GM23338 (cell line): ENCODE results near the gene NR2C2. TPM values are rescaled to one million over a fixed set of nuclear protein-coding genes. Genes with fewer than 3 reads are reported as not detected.

Experiments used
- ATAC-seq: fragments of 200-7000 bp; cut with Tn5 transposase; 3 replicates; pipeline ENCODE4 v1.9.1; 2020
- DNase-seq: peaks from one replicate; pipeline ENCODE4 v3.0.0-alpha.2; 2015; ENCODE audit warnings: low spot score
- H2AFZ ChIP-seq: fragments of 200-600 bp; sonication (generic); 2 replicates; pipeline ENCODE4 v1.8.0; 2016; ENCODE audit warnings: antibody characterized with exemption, mild to moderate bottlenecking, moderate library complexity
- H3F3A ChIP-seq: fragments of 200-600 bp; sonication (generic); replicated peaks from 2 replicates; pipeline ENCODE4 v1.8.0; 2017; ENCODE audit warnings: antibody characterized with exemption, mixed run types, low read depth
- H3K27ac ChIP-seq: fragments of 200-600 bp; sonication (generic); 2 replicates; pipeline ENCODE4 v1.6.1; 2016; ENCODE audit warnings: low read depth
- H3K27me3 ChIP-seq: fragments of 200-600 bp; sonication (generic); 2 replicates; pipeline ENCODE4 v1.8.0; 2016; ENCODE audit warnings: mild to moderate bottlenecking, mixed run types, moderate library complexity; ENCODE audit not compliant: insufficient read depth
- H3K36me3 ChIP-seq: fragments of 200-600 bp; sonication (generic); 2 replicates; pipeline ENCODE4 v1.8.0; 2016; ENCODE audit warnings: mild to moderate bottlenecking; ENCODE audit not compliant: insufficient read depth
- H3K4me1 ChIP-seq: fragments of 200-600 bp; sonication (generic); 2 replicates; pipeline ENCODE4 v1.8.0; 2016; ENCODE audit warnings: mild to moderate bottlenecking, moderate library complexity; ENCODE audit not compliant: insufficient read depth
- H3K4me2 ChIP-seq: fragments of 200-600 bp; sonication (generic); 2 replicates; pipeline ENCODE4 v1.7.1; 2017; ENCODE audit warnings: mixed run types
- H3K4me3 ChIP-seq: fragments of 200-600 bp; sonication (generic); 2 replicates; pipeline ENCODE4 v1.6.1; 2016; ENCODE audit warnings: mixed run types
- H3K79me2 ChIP-seq: fragments of 200-600 bp; sonication (generic); replicated peaks from 2 replicates; pipeline ENCODE4 v1.8.0; 2017; ENCODE audit warnings: mild to moderate bottlenecking; ENCODE audit not compliant: insufficient read depth
- H3K9me2 ChIP-seq: fragments of 200-600 bp; sonication (generic); 2 replicates; pipeline ENCODE4 v1.8.0; 2017; ENCODE audit not compliant: insufficient read depth
- H4K20me1 ChIP-seq: fragments of 200-600 bp; sonication (generic); replicated peaks from 2 replicates; pipeline ENCODE4 v1.8.0; 2017; ENCODE audit warnings: mild to moderate bottlenecking; ENCODE audit not compliant: insufficient read depth
- H3K27ac Mint-ChIP-seq: 2 replicates; pipeline ENCODE4 v1.8.0; 2020; ENCODE audit warnings: inconsistent platforms, mild to moderate bottlenecking, moderate library complexity, mixed read lengths
- H3K27me3 Mint-ChIP-seq: 3 replicates; pipeline ENCODE4 v1.8.0; 2022; ENCODE audit warnings: low read depth, mild to moderate bottlenecking, moderate library complexity, mixed read lengths, inconsistent platforms; ENCODE audit not compliant: insufficient read depth, poor library complexity
- H3K36me3 Mint-ChIP-seq: 3 replicates; pipeline ENCODE4 v1.8.0; 2021; ENCODE audit warnings: low read depth, mild to moderate bottlenecking, inconsistent platforms, moderate library complexity, mixed read lengths
- H3K4me1 Mint-ChIP-seq: 3 replicates; pipeline ENCODE4 v1.8.0; 2020; ENCODE audit warnings: mild to moderate bottlenecking, inconsistent platforms, mixed read lengths
- H3K4me3 Mint-ChIP-seq: 3 replicates; pipeline ENCODE4 v1.8.0; 2021; ENCODE audit warnings: moderate library complexity, mild to moderate bottlenecking, inconsistent platforms, mixed read lengths
- H3K9me3 Mint-ChIP-seq: 3 replicates; pipeline ENCODE4 v1.8.0; 2020; ENCODE audit warnings: moderate library complexity, mild to moderate bottlenecking, inconsistent platforms, mixed read lengths
- CREB1 ChIP-seq: fragments of 250-450 bp; sonication (Bioruptor Pico); IDR thresholded peaks from 2 replicates; pipeline ENCODE4 v1.5.0; 2020; ENCODE audit warnings: low read depth, mild to moderate bottlenecking, moderate library complexity
- CTCF ChIP-seq, 2 experiments: fragments of 200-600 bp in 1 of 2; sonication (generic) in 1 of 2; conservative IDR thresholded peaks; 2 replicates each; pipeline versions ENCODE4 v1.5.1 to v1.6.1; 2016 to 2017; ENCODE audit warnings: antibody characterized with exemption in 2 of 2, low read depth in 2 of 2, mild to moderate bottlenecking in 2 of 2, moderate library complexity in 1 of 2
- EZH2 ChIP-seq: fragments of 200-600 bp; sonication (generic); IDR thresholded peaks from one replicate; pipeline ENCODE4 v1.8.0; 2017; ENCODE audit warnings: antibody characterized with exemption, mild to moderate bottlenecking, low read depth; ENCODE audit not compliant: unreplicated experiment
- EZH2phosphoT487 ChIP-seq: fragments of 200-600 bp; sonication (generic); IDR thresholded peaks from one replicate; pipeline ENCODE4 v1.8.1; 2018; ENCODE audit warnings: antibody characterized with exemption; ENCODE audit not compliant: unreplicated experiment
- JUNB ChIP-seq: IDR thresholded peaks from one replicate; pipeline ENCODE4 v1.6.1; 2016; ENCODE audit warnings: antibody characterized with exemption; ENCODE audit not compliant: unreplicated experiment
- NANOG ChIP-seq: IDR thresholded peaks from 2 replicates; pipeline ENCODE4 v1.6.1; 2016; ENCODE audit warnings: antibody characterized with exemption, borderline replicate concordance
- POLR2AphosphoS5 ChIP-seq: IDR thresholded peaks from 2 replicates; pipeline ENCODE4 v1.6.1; 2016; ENCODE audit warnings: antibody characterized with exemption, low read depth
- STAT1 ChIP-seq: IDR thresholded peaks from one replicate; pipeline ENCODE4 v1.6.1; 2016; ENCODE audit warnings: antibody characterized with exemption; ENCODE audit not compliant: unreplicated experiment
- ZNF114 ChIP-seq: fragments of 250-450 bp; sonication (Bioruptor Pico); IDR thresholded peaks from 2 replicates; pipeline ENCODE4 v1.5.0; 2020; ENCODE audit warnings: mild to moderate bottlenecking, moderate library complexity
- ZNF331 ChIP-seq: fragments of 250-450 bp; sonication (Bioruptor Pico); IDR thresholded peaks from 2 replicates; pipeline ENCODE4 v1.5.0; 2020; ENCODE audit warnings: low read depth, mild to moderate bottlenecking, moderate library complexity
- ZNF462 ChIP-seq: fragments of 250-450 bp; sonication (Bioruptor Pico); IDR thresholded peaks from 2 replicates; pipeline ENCODE4 v1.5.0; 2020; ENCODE audit warnings: mild to moderate bottlenecking, moderate library complexity
- polyA plus RNA-seq: library from polyadenylated mRNA; unstranded; fragments of >200 nt; fragmentation: Nextera tagmentation; extraction: Ambion mirVana; gene quantifications from 2 replicates; pipeline ENCODE4 v1.2.1, GENCODE V29; 2016
- total RNA-seq: library from RNA; depleted of rRNA; stranded (reverse); fragments of >200 nt; shearing (Covaris generic); gene quantifications from 2 replicates; pipeline ENCODE4 v1.2.3, GENCODE V29; 2014
- TF ChIP-seq, protein P1 (sequence below): IDR thresholded peaks from one replicate; pipeline ENCODE4 v1.6.1; 2018; ENCODE audit warnings: antibody characterized with exemption; ENCODE audit not compliant: unreplicated experiment
- TF ChIP-seq, protein P2 (sequence below): IDR thresholded peaks from 2 replicates; pipeline ENCODE4 v1.6.1; 2016; ENCODE audit warnings: antibody characterized with exemption

The NR2C2 gene
- total and polyA plus RNA-seq, 2 experiments from 2014 or later = 12.0 to 57.2 TPM

- TF ChIP-seq ZNF462 (CRISPR knock-in tag) = no peak
- no peak for TF ChIP-seq ZNF331 (CRISPR knock-in tag)
- no peak for TF ChIP-seq ZNF114 (CRISPR knock-in tag)
- no peak for TF ChIP-seq EZH2phosphoT487
- no peak for TF ChIP-seq STAT1
Observed at GRCh38 chr3:15069441-15069840, 122.1 kb downstream of the NR2C2 start (continued).

DNA sequence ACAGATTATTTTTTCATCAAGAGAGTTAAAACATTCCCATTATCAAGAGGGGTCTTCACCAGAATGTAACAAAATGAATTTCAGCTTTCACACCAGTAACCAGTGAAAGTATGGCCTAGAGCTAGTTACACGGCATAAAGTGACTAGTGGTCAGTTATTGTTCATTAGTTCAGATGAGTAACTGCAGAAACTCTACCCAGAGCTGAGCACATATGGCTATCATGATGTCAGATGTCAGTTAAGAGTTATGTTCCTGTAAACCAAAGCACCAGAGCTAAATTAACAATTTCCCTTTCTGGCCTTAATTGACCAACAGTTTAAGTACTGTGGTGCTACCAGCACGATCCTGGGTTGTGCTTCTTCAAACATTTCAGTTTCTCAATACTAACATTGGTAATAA is 124.3 kb downstream of the NR2C2 start:
- Mint-ChIP-seq H3K36me3 (peaks cover 18% of the 10 kb centered on the region), H3K27ac (no peak overlapping the region), H3K4me1 (no peaks in the 10 kb centered on the region), H3K27me3 (peaks cover 9% of the 10 kb centered on the region), H3K4me3 (no peak overlapping the region), H3K9me3 (no peaks in the 10 kb centered on the region)
- Histone ChIP-seq H3K9me2 (no peaks in the 10 kb centered on the region), H3K27me3 (no peaks in the 10 kb centered on the region), H4K20me1 (0 out of 2 replicates have a peak, but pooled peaks cover 3% of the 10 kb centered on the region), H2AFZ (no peak overlapping the region), H3K79me2 (no peaks in the 10 kb centered on the region), H3F3A (no peaks in the 10 kb centered on the region), H3K4me2 (no peak overlapping the region), H3K4me1 (no peaks in the 10 kb centered on the region), H3K27ac (no peak overlapping the region), H3K4me3 (no peak overlapping the region), H3K36me3 (peaks cover 8% of the 10 kb centered on the region)
- no peak for DNase-seq
- TF ChIP-seq ZNF331 (CRISPR knock-in tag) (no peak), ZNF114 (CRISPR knock-in tag) (no peak), EZH2phosphoT487 (no peak), CREB1 (no peak), JUNB (no peak), NANOG (no peak), CTCF (conservative IDR thresholded peaks at IDR 0.05; ENCODE audit: low read depth in 2 of 2) (no peak), POLR2AphosphoS5 (no peak), EZH2 (no peak)
- TF ChIP-seq, protein P1, sequence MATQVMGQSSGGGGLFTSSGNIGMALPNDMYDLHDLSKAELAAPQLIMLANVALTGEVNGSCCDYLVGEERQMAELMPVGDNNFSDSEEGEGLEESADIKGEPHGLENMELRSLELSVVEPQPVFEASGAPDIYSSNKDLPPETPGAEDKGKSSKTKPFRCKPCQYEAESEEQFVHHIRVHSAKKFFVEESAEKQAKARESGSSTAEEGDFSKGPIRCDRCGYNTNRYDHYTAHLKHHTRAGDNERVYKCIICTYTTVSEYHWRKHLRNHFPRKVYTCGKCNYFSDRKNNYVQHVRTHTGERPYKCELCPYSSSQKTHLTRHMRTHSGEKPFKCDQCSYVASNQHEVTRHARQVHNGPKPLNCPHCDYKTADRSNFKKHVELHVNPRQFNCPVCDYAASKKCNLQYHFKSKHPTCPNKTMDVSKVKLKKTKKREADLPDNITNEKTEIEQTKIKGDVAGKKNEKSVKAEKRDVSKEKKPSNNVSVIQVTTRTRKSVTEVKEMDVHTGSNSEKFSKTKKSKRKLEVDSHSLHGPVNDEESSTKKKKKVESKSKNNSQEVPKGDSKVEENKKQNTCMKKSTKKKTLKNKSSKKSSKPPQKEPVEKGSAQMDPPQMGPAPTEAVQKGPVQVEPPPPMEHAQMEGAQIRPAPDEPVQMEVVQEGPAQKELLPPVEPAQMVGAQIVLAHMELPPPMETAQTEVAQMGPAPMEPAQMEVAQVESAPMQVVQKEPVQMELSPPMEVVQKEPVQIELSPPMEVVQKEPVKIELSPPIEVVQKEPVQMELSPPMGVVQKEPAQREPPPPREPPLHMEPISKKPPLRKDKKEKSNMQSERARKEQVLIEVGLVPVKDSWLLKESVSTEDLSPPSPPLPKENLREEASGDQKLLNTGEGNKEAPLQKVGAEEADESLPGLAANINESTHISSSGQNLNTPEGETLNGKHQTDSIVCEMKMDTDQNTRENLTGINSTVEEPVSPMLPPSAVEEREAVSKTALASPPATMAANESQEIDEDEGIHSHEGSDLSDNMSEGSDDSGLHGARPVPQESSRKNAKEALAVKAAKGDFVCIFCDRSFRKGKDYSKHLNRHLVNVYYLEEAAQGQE = no peak
- TF ChIP-seq, protein P2, sequence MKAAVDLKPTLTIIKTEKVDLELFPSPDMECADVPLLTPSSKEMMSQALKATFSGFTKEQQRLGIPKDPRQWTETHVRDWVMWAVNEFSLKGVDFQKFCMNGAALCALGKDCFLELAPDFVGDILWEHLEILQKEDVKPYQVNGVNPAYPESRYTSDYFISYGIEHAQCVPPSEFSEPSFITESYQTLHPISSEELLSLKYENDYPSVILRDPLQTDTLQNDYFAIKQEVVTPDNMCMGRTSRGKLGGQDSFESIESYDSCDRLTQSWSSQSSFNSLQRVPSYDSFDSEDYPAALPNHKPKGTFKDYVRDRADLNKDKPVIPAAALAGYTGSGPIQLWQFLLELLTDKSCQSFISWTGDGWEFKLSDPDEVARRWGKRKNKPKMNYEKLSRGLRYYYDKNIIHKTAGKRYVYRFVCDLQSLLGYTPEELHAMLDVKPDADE = no peak
- no peak for ATAC-seq
